ENCODE results near the gene TMEM238L.

Gene TMEM238L

GRCh38 chr17:10804546-10804945 lies 647 bp upstream of the TMEM238L start:
- no peak for DNase-seq (ENCODE audit: low read depth)

GRCh38 chr17:10803350-10803749 lies 549 bp downstream of the TMEM238L start:
- DNase-seq (ENCODE audit: low read depth) = no peak

GRCh38 chr17:10802496-10803284 lies 1.2 kb downstream of the TMEM238L start:
- DNase-seq (ENCODE audit: low read depth) = no peak

GRCh38 chr17:10799407-10799806 lies 4.5 kb downstream of the TMEM238L start:
- no peak for DNase-seq (ENCODE audit: low read depth)

GRCh38 chr17:10798910-10799309 lies 5.0 kb downstream of the TMEM238L start:
- DNase-seq (ENCODE audit: low read depth) = no peak

GRCh38 chr17:10798332-10798749 lies 5.6 kb downstream of the TMEM238L start:
- no peak for DNase-seq (ENCODE audit: low read depth)

- no peak for DNase-seq (ENCODE audit: low read depth)
These were observed 6.2 kb downstream of the TMEM238L start for GRCh38 chr17:10797476-10798328.

GRCh38 chr17:10793816-10794215 lies 10.1 kb downstream of the TMEM238L start:
- no peak for DNase-seq (ENCODE audit: low read depth)

GRCh38 chr17:10793256-10793655 lies 10.6 kb downstream of the TMEM238L start:
- no peak for DNase-seq (ENCODE audit: low read depth)

- DNase-seq (ENCODE audit: low read depth) = no peak
These were observed 11.7 kb downstream of the TMEM238L start for GRCh38 chr17:10792151-10792550.

GRCh38 chr17:10790491-10791401 lies 13.2 kb downstream of the TMEM238L start:
- no peak for DNase-seq (ENCODE audit: low read depth)

GRCh38 chr17:10789694-10790271 lies 14.1 kb downstream of the TMEM238L start:
- no peak for DNase-seq (ENCODE audit: low read depth)

GRCh38 chr17:10787306-10788045 lies 16.4 kb downstream of the TMEM238L start:
- no peak for DNase-seq (ENCODE audit: low read depth)

GRCh38 chr17:10785295-10785694 lies 18.6 kb downstream of the TMEM238L start:
- no peak for DNase-seq (ENCODE audit: low read depth)

- DNase-seq (ENCODE audit: low read depth) = no peak
These were observed 24.3 kb downstream of the TMEM238L start for GRCh38 chr17:10779609-10780008.

GRCh38 chr17:10777890-10778289 lies 26.0 kb downstream of the TMEM238L start:
- DNase-seq (ENCODE audit: low read depth) = no peak

GRCh38 chr17:10777131-10777807 lies 26.6 kb downstream of the TMEM238L start:
- no peak for DNase-seq (ENCODE audit: low read depth)

- DNase-seq (ENCODE audit: low read depth) = no peak
These were observed 27.5 kb downstream of the TMEM238L start for GRCh38 chr17:10776381-10776780.

- DNase-seq (ENCODE audit: low read depth) = no peak
These were observed 28.1 kb downstream of the TMEM238L start for GRCh38 chr17:10775740-10776356.

GRCh38 chr17:10775058-10775457 lies 28.8 kb downstream of the TMEM238L start:
- DNase-seq (ENCODE audit: low read depth) = no peak

Data from stimulated activated CD8-positive, alpha-beta memory T cell treated with anti-CD3 and anti-CD28 coated beads, Interleukin-15, amount 100 ng/mL, for 1 hour (primary cell).